RWPE1 (cell line): Measurements from ENCODE around the gene TNS1.

Experiments used
- CTCF ChIA-PET: fragments of 350-600 bp; sonication (Branson Sonifier 250); formaldehyde crosslinking; extraction: SDS; loops from one replicate; lab custom pipeline; 2021; lab: Yijun Ruan, JAX
- POLR2A ChIA-PET: fragments of 400-600 bp; formaldehyde crosslinking; extraction: SDS; loops from one replicate; lab custom pipeline; 2020; ENCODE audit warnings: antibody characterized with exemption; ENCODE audit not compliant: low non-redundant PET; lab: Yijun Ruan, JAX
- DNase-seq: peaks from one replicate; pipeline ENCODE4 v3.0.0; 2012; ENCODE audit warnings: low spot score
- H3K27ac ChIP-seq: fragments of 450-650 bp; 2 replicates; pipeline ENCODE4 v1.5.1; 2017
- TF ChIP-seq, protein P1 (sequence below): fragments of 450-650 bp; conservative IDR thresholded peaks from 2 replicates; pipeline ENCODE4 v1.5.1; 2017; ENCODE audit warnings: low read depth, mild to moderate bottlenecking

Gene TNS1

DNA sequence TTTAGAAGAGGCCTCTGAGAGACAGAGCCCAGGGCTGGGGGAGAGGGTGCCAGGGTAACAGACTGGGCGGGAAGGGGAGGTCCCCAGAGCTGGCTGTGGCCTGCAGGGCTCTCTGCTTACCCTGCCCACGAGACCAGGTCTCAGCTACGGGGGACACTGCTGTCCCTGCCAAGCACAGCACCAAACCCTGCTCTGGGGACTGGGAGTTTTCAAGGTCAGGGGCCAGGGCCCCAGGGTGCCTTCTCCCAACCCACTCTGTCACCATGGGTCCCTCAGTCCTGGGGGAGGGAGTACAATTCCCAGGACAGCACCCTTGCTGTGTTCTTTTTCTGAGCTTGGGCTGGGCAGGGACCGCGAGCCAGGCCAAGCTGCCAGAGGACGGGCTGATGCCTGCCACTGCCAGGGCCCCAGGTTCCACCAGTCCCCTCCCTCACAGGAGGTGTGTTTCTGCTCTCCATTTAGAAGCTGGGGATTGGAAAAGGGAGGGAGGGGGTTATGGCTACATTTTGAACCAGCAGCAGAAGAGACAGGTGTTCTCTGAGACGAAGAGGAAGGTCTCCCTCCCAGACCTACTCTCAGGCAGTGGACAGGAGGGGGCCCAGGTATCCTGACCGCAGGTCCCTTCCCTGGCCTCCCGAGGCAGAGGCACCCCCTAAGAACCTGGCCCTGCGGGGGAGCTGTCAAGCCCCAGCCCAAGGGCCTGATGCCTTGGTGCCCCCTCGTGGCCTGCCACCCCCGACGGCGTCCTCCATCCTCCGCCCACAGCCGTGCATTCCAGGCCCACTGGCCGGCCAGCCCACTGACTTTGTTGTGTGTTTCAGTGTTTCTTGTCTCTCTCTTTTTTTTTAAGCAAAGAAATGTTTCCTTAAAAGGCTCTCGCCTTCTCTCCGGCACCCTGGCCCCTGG, 80.4 kb downstream of the TNS1 start:
- DNase-seq: no peak
- ChIA-PET CTCF (interaction anchor here (0.5 to 0.6 kb wide), 2 partner anchors 88 to 90 kb away, joined by 3 to 6 read pairs; no protein-coding TSS in a partner anchor), POLR2A (no interaction called here)
- TF ChIP-seq, protein P1, sequence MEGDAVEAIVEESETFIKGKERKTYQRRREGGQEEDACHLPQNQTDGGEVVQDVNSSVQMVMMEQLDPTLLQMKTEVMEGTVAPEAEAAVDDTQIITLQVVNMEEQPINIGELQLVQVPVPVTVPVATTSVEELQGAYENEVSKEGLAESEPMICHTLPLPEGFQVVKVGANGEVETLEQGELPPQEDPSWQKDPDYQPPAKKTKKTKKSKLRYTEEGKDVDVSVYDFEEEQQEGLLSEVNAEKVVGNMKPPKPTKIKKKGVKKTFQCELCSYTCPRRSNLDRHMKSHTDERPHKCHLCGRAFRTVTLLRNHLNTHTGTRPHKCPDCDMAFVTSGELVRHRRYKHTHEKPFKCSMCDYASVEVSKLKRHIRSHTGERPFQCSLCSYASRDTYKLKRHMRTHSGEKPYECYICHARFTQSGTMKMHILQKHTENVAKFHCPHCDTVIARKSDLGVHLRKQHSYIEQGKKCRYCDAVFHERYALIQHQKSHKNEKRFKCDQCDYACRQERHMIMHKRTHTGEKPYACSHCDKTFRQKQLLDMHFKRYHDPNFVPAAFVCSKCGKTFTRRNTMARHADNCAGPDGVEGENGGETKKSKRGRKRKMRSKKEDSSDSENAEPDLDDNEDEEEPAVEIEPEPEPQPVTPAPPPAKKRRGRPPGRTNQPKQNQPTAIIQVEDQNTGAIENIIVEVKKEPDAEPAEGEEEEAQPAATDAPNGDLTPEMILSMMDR: no peak
- peak overlapping the region; percentile 47 for H3K27ac ChIP-seq

DNA sequence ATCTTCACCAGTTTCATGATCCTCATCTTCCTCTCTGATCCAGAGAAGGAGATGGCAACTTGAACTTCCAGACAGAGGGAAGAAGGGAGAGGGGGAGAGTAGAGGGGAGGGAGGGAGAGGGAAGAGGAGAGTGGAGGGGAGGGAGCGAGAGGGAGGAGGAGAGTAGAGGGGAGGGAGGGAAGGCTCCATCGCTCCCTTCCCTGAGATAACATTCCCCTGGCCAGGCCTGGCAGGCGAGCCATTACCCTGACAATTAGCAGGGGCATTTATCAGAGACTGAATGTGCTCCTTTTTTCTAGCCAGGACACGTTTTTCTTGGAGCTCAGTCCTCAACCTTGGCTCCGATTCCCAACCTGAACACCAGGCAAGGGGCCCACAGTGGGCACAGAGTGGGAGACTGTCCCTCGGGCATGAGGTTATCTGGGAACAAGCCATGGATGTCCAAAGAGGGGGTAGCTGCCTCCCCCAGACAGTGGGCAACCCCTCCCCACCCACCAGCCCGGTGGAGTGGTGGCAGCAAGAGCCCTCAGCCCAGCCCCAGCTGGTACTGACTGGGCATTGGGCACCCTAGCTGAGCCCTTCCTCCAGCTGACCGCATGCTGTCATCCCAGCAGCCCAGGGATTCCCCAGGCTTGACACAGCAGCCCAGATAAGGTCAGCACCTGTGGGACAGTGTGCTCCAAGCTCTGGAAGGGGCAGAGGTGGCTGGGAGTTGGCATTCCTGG, 81.8 kb downstream of the TNS1 start:
- TF ChIP-seq, protein P1: no peak
- no peak for DNase-seq
- CTCF ChIA-PET: interaction anchor here (0.9 to 1.4 kb wide), 2 partner anchors 30 to 132 kb away, joined by 5 read pairs; no protein-coding TSS in a partner anchor
- POLR2A ChIA-PET: interaction anchor here (0.7 kb wide), 1 partner anchor 116 kb away, joined by 7 read pairs; no protein-coding TSS in a partner anchor
- peak overlapping the region; percentile 67 for H3K27ac ChIP-seq

DNA sequence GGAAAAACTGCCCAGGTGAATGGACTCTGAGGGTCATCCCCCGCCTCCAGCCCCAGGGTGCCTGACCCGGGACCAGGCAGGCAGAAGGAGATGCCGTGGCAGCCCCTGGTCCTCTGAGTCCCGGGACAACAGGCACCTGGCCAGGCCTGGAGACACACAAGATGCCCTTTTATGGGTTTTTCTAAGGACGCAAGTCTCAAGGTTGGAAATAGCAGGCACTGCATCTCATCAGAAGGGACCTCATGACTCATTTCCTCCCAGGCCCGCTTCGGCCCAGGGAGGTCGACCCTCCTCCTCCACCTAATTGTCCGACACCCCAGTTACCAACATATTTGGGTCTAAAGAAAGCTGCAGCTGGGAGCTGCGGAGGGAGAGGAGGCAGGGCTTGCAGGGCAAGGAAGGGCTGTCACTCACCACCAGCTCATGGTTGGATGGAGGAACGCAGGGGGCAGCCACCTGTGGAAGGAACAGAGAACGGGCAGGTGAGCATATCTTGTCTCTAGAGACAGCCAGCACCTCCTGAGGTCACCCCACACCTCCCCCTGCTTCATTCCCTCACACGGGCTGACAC, 82.9 kb downstream of the TNS1 start:
- ChIA-PET POLR2A (interaction anchor here (0.7 kb wide), 1 partner anchor 1282 kb away, joined by 3 read pairs; no protein-coding TSS in a partner anchor), CTCF (interaction anchor here (0.6 to 1.4 kb wide), 4 partner anchors 29 to 539 kb away, joined by 3 to 5 read pairs (median 4); no protein-coding TSS in a partner anchor)
- H3K27ac ChIP-seq: no peak overlapping the region
- TF ChIP-seq, protein P1: no peak
- DNase-seq: no peak

DNA sequence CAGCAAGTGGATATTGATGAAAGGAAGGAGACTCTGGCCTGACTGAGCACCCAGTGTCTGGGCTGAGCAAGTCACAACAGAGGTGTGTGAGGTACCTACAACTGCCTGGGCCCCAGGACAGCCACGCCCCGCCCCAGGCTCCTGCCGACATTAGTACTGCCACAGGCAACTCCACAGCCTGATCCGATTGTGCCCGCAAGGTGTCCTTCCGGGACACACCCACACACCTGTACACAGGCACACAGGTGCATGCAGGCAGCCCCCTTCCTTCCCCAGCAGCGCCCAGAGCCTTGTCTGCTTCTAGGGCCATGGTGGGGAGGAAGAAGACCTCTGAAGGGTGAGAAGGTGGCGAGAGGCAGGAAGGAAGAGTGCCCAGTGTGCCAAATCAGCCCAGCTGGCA, 83.6 kb downstream of the TNS1 start:
- ChIA-PET POLR2A (no interaction called here), CTCF (no interaction called here)
- TF ChIP-seq, protein P1: no peak
- no peak overlapping the region for H3K27ac ChIP-seq
- no peak for DNase-seq

DNA sequence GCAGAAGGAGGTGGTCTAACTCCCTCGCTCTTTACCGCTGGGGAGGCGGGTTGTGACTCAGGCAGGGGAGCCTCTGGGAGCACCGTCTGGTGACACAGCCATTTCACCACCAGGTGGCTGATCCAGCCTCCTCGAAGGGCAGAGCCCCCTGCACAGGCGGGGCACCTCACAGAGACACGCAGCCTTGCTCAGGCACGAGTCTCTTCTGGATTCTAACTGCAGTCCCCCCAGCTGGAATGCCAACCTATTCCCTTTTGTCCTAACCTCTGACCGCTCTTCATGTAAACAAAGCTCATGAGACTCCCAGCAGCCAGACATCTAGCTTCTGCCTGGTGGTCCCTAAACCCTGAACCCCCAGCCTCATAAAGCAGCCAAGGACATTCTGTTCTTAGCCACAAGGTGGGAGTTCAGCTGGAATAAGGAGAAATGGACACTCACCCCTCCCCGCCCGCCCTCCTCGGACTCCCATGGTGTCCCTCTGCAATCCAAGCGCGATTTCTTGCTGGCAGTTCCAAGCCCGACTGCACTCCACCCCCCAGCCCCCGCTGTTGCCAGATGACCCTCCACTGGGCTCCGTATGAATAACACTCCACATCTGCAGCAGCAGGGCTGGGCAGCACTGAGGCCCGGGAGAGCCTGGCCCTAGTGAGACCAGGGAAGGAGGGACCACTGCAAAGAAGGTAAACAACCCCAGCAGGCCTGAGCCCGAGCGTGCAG, 84.3 kb downstream of the TNS1 start:
- POLR2A ChIA-PET: no interaction called here
- no peak for DNase-seq

More for the DNA sequence above, 84.3 kb downstream of the TNS1 start:
- TF ChIP-seq, protein P1: no peak
- no peak overlapping the region for H3K27ac ChIP-seq
- CTCF ChIA-PET: interaction anchor here (0.6 kb wide), 1 partner anchor 158 kb away, joined by 3 read pairs; no protein-coding TSS in a partner anchor
